HCT116 (cell line): ENCODE measurements around the gene COMMD10.

Source experiments
- ATF3 ChIP-seq: IDR thresholded peaks from 2 replicates; pipeline ENCODE4 v1.6.1; 2012
- CTCF ChIP-seq, 3 experiments: fragments of 200-600 bp in 1 of 3; sonication (generic) in 1 of 3; IDR thresholded peaks in 2 of 3; conservative IDR thresholded peaks in 1 of 3; 2 replicates each; pipeline ENCODE4 v1.5.1; 2012 to 2017; ENCODE audit warnings: low read depth in 2 of 3, low read length in 2 of 3, antibody characterized with exemption in 1 of 3, borderline replicate concordance in 1 of 3, control low read depth in 1 of 3, mild to moderate bottlenecking in 1 of 3, mixed read lengths in 1 of 3, mixed run types in 1 of 3, moderate library complexity in 1 of 3; ENCODE audit not compliant: insufficient read depth in 1 of 3
- EZH2 ChIP-seq: fragments of 200-600 bp; sonication (generic); IDR thresholded peaks from 2 replicates; pipeline ENCODE4 v1.6.1; 2017; ENCODE audit warnings: antibody characterized with exemption, mixed run types
- POLR2A ChIP-seq: IDR thresholded peaks from 2 replicates; pipeline ENCODE4 v1.7.0; 2011; ENCODE audit warnings: borderline replicate concordance; ENCODE audit not compliant: insufficient read depth, insufficient read length; ENCODE audit errors: extremely low read depth
- REST ChIP-seq: IDR thresholded peaks from 2 replicates; pipeline ENCODE4 v1.6.1; 2012; ENCODE audit warnings: low read depth
- SP1 ChIP-seq: IDR thresholded peaks from 2 replicates; pipeline ENCODE4 v1.6.1; 2012; ENCODE audit warnings: low read depth
- ZFX ChIP-seq: fragments of 450-650 bp; IDR thresholded peaks from 2 replicates; pipeline ENCODE4 v1.6.1; 2017

- TF ChIP-seq ATF3 = no peak
- no peak for TF ChIP-seq ZFX
- no peak for TF ChIP-seq REST
- TF ChIP-seq POLR2A = no peak
- TF ChIP-seq CTCF (IDR thresholded peaks at IDR 0.05 in 2 of 3, conservative IDR thresholded peaks at IDR 0.05 in 1 of 3; ENCODE audit: borderline replicate concordance in 1 of 3, insufficient read depth in 1 of 3, low read depth in 2 of 3, low read length in 2 of 3) = no peak
- no peak for TF ChIP-seq SP1
- TF ChIP-seq EZH2 = no peak
Observed at GRCh38 chr5:116154931-116155330, 70.1 kb downstream of the COMMD10 start.
